ENCODE data around the gene SYNPR.

Gene SYNPR

GRCh38 chr3:63661242-63661641, 383.1 kb downstream of the SYNPR start:
- Histone ChIP-seq H3K4me1 (ENCODE audit: control insufficient read depth, insufficient read depth, low read length) (no peaks in the 10 kb centered on the region), H3K27ac (ENCODE audit: low read length) (no peak overlapping the region), H3K36me3 (ENCODE audit: control insufficient read depth, insufficient read depth, low read length) (no peaks in the 10 kb centered on the region), H3K4me3 (ENCODE audit: low read length) (no peak overlapping the region), H3K9me3 (ENCODE audit: control insufficient read depth, insufficient read depth, low read length) (no peaks in the 10 kb centered on the region), H3K27me3 (ENCODE audit: control insufficient read depth, insufficient read depth, low read length) (no peaks in the 10 kb centered on the region)
- DNase-seq (ENCODE audit: low read depth, low spot score): no peak
- WGBS (ENCODE audit: insufficient coverage, insufficient read length): 100% methylated on average over 1 of the region's 1 CpG

GRCh38 chr3:63662011-63662410, 383.9 kb downstream of the SYNPR start:
- no peaks in the 10 kb centered on the region for H3K4me1 ChIP-seq (ENCODE audit: control insufficient read depth, insufficient read depth, low read length)
- no peaks in the 10 kb centered on the region for H3K9me3 ChIP-seq (ENCODE audit: control insufficient read depth, insufficient read depth, low read length)
- H3K36me3 ChIP-seq (ENCODE audit: control insufficient read depth, insufficient read depth, low read length): no peaks in the 10 kb centered on the region
- no CpG with 5 or more reads among the region's 4 CpGs for WGBS (ENCODE audit: insufficient coverage, insufficient read length)
- no peak overlapping the region for H3K27ac ChIP-seq (ENCODE audit: low read length)
- no peak overlapping the region for H3K4me3 ChIP-seq (ENCODE audit: low read length)
- no peak for DNase-seq (ENCODE audit: low read depth, low spot score)
- H3K27me3 ChIP-seq (ENCODE audit: control insufficient read depth, insufficient read depth, low read length): no peaks in the 10 kb centered on the region

DNA sequence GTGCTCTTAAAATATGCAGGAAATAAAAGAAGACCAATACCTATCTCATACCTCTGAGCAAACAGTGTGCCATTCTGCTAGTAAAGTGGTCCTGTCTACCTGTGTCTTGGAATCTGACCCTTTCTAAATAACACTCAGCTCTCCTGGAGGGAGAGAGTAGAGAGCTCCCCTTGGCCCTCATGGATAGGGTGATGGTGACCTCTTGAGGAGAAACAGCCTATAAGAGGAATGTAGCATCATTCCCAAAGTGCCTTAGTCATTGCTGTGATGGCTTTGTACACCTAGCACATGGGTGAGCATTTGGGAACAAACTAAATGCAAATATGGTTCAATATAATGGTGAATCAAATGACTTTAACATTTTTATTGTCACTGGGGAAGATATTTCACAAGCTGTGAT, 384.4 kb downstream of the SYNPR start:
- no peaks in the 10 kb centered on the region for H3K36me3 ChIP-seq (ENCODE audit: control insufficient read depth, insufficient read depth, low read length)

More for the DNA sequence above, 384.4 kb downstream of the SYNPR start:
- no peak overlapping the region for H3K27ac ChIP-seq (ENCODE audit: low read length)
- H3K9me3 ChIP-seq (ENCODE audit: control insufficient read depth, insufficient read depth, low read length): no peaks in the 10 kb centered on the region
- H3K27me3 ChIP-seq (ENCODE audit: control insufficient read depth, insufficient read depth, low read length): no peaks in the 10 kb centered on the region
- no peak overlapping the region for H3K4me3 ChIP-seq (ENCODE audit: low read length)
- H3K4me1 ChIP-seq (ENCODE audit: control insufficient read depth, insufficient read depth, low read length): no peaks in the 10 kb centered on the region
- DNase-seq (ENCODE audit: low read depth, low spot score): no peak

Measured in iPS DF 6.9 (cell line).